ENCODE measurements around the gene LAMTOR4. TPM values are rescaled to one million over a fixed set of nuclear protein-coding genes. Genes with fewer than 3 reads are reported as not detected.

The LAMTOR4 gene
- total and polyA plus RNA-seq, 2 of the 13 experiments (the other 11 are each of a cell fraction or from before 2014, with no cell fraction given) = 115 to 118 TPM

- TF ChIP-seq JUN (CRISPR knock-in tag; IDR thresholded peaks at IDR 0.05) (no peak), TBX3 (IDR thresholded peaks at IDR 0.05; ENCODE audit: borderline replicate concordance) (no peak), ZNF205 (CRISPR knock-in tag; IDR thresholded peaks at IDR 0.05) (no peak), MLX (CRISPR knock-in tag; IDR thresholded peaks at IDR 0.05) (no peak), SUZ12 (IDR thresholded peaks at IDR 0.05; ENCODE audit: low read depth, low read length) (no peak), KAT2B (IDR thresholded peaks at IDR 0.05; ENCODE audit: borderline replicate concordance, low read depth, low read length) (no peak), ZNF142 (CRISPR knock-in tag; IDR thresholded peaks at IDR 0.05) (no peak), MXD1 (CRISPR knock-in tag; IDR thresholded peaks at IDR 0.05) (peak; percentile 53; the same call in 1 of the 2 replicates), SRSF1 (optimal IDR thresholded peaks at IDR 0.05; ENCODE audit: low read depth, low read length) (peak; percentile 28), HBP1 (CRISPR knock-in tag; IDR thresholded peaks at IDR 0.05; ENCODE audit: low read depth) (no peak), RBM22 (optimal IDR thresholded peaks at IDR 0.05; ENCODE audit: low read length) (no peak), ZFP36 (IDR thresholded peaks at IDR 0.05; ENCODE audit: borderline replicate concordance, low read depth, low read length, partially characterized antibody) (no peak), ZIK1 (CRISPR knock-in tag; IDR thresholded peaks at IDR 0.05; ENCODE audit: borderline replicate concordance, low read depth) (no peak), REXO4 (CRISPR knock-in tag; IDR thresholded peaks at IDR 0.05; ENCODE audit: borderline replicate concordance) (no peak), ZNF230 (CRISPR knock-in tag; IDR thresholded peaks at IDR 0.05) (no peak), NR2F1 (CRISPR knock-in tag; IDR thresholded peaks at IDR 0.05) (no peak), ZNF598 (CRISPR knock-in tag; IDR thresholded peaks at IDR 0.05; ENCODE audit: borderline replicate concordance) (no peak), ZNF570 (CRISPR knock-in tag; IDR thresholded peaks at IDR 0.05; ENCODE audit: borderline replicate concordance) (no peak), SNRNP70 (IDR thresholded peaks at IDR 0.05; ENCODE audit: low read depth, low read length) (no peak), ETV5 (CRISPR knock-in tag; IDR thresholded peaks at IDR 0.05; ENCODE audit: borderline replicate concordance) (no peak; the same call in 1 of the 2 replicates), ZNF572 (CRISPR knock-in tag; IDR thresholded peaks at IDR 0.05) (no peak)
Measured at GRCh38 chr7:100177045-100178001, 28.6 kb downstream of the LAMTOR4 start, which contains the start of the genes GPC2 and STAG3 (continued).
